Measurements from ENCODE around the gene RNF40. TPM values are rescaled to one million over a fixed set of nuclear protein-coding genes. Genes with fewer than 3 reads are reported as not detected.

Gene RNF40
- total RNA-seq, 1 donor = 88.3 TPM

DNA sequence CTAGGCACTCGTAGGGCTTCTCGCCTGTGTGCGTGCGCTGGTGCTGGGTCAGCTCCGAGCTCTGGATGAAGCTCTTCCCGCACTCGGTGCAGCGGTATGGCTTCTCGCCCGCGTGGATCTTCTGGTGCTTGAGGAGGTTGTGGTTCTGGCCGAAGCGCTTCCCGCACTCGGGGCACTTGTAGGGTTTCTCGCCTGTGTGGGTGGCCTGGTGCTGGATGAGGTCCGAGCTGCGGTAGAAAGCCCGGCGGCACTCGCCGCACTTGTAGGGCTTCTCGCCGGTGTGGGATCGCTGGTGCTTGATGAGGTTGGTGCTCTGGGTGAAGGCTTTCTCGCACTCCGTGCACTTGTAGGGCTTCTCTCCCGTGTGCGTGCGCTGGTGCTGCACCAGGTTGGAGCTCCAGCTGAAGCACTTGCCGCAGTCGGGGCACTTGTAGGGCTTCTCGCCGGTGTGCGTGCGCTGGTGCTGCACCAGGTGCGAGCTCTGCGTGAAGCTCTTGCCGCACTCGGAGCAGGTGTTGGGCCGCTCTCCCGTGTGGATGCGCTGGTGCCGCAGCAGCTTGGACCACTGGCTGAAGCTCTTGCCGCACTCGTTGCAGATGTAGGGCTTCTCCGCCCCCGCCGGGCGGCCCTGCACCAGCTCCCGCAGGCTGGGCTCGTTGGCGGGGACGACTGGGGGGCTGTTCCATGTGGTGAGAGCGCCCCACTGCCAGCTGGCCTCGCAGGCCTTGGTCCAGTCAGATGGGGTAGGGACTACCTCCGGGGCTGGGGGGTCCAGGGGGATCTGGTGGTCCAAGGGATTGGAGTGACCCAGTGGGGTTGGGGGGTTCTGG lies 21.4 kb downstream of the RNF40 start:
- peak; percentile 62 for DNase-seq (ENCODE audit: insufficient read length, low spot score, missing footprints)
- Histone ChIP-seq H3K27me3 (ENCODE audit: insufficient read depth, low read length) (no peaks in the 10 kb centered on the region), H2AFZ (ENCODE audit: low read length) (no peak overlapping the region), H3K9me3 (ENCODE audit: low read depth, low read length) (no peaks in the 10 kb centered on the region), H3K4me1 (ENCODE audit: insufficient read depth, low read length) (peaks cover 14% of the 10 kb centered on the region), H4K20me1 (ENCODE audit: insufficient read depth, low read length) (peaks cover 5% of the 10 kb centered on the region), H3K27ac (ENCODE audit: low read depth, low read length) (no peak overlapping the region), H3K79me2 (ENCODE audit: insufficient read depth, low read length) (peaks cover 33% of the 10 kb centered on the region), H3K4me2 (ENCODE audit: insufficient read depth, low read length) (no peak overlapping the region), H3K4me3 (ENCODE audit: insufficient read depth, low read length) (no peak overlapping the region), H3K36me3 (ENCODE audit: insufficient read depth, low read length) (peaks cover 33% of the 10 kb centered on the region)
- TF ChIP-seq, protein P1, sequence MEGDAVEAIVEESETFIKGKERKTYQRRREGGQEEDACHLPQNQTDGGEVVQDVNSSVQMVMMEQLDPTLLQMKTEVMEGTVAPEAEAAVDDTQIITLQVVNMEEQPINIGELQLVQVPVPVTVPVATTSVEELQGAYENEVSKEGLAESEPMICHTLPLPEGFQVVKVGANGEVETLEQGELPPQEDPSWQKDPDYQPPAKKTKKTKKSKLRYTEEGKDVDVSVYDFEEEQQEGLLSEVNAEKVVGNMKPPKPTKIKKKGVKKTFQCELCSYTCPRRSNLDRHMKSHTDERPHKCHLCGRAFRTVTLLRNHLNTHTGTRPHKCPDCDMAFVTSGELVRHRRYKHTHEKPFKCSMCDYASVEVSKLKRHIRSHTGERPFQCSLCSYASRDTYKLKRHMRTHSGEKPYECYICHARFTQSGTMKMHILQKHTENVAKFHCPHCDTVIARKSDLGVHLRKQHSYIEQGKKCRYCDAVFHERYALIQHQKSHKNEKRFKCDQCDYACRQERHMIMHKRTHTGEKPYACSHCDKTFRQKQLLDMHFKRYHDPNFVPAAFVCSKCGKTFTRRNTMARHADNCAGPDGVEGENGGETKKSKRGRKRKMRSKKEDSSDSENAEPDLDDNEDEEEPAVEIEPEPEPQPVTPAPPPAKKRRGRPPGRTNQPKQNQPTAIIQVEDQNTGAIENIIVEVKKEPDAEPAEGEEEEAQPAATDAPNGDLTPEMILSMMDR (IDR thresholded peaks at IDR 0.05; ENCODE audit: extremely low read depth, low read depth, low read length) = no peak

DNA sequence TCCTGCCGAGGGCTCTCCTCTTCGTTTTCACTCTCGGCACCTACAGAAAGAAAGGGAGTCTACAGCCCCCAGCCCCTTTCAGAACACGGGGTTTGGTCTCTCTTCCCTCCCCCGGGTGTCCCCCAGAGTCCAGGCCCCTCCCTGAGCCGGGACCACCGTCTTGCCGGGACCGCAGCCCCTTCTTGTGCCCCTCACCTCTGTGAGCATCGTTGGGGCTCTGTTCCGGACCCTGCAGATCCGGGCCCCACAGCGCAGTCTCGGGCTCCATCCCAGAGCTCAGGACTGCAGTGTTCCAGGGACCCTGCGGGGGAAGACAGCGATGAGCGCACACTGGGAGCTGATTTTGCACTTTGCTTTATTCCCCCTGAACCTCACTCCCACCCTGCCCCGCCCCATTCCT lies 22.1 kb downstream of the RNF40 start:
- peaks cover 33% of the 10 kb centered on the region for H3K79me2 ChIP-seq (ENCODE audit: insufficient read depth, low read length)
- peaks cover 33% of the 10 kb centered on the region for H3K36me3 ChIP-seq (ENCODE audit: insufficient read depth, low read length)
- H3K4me2 ChIP-seq (ENCODE audit: insufficient read depth, low read length) = no peak overlapping the region

DNA sequence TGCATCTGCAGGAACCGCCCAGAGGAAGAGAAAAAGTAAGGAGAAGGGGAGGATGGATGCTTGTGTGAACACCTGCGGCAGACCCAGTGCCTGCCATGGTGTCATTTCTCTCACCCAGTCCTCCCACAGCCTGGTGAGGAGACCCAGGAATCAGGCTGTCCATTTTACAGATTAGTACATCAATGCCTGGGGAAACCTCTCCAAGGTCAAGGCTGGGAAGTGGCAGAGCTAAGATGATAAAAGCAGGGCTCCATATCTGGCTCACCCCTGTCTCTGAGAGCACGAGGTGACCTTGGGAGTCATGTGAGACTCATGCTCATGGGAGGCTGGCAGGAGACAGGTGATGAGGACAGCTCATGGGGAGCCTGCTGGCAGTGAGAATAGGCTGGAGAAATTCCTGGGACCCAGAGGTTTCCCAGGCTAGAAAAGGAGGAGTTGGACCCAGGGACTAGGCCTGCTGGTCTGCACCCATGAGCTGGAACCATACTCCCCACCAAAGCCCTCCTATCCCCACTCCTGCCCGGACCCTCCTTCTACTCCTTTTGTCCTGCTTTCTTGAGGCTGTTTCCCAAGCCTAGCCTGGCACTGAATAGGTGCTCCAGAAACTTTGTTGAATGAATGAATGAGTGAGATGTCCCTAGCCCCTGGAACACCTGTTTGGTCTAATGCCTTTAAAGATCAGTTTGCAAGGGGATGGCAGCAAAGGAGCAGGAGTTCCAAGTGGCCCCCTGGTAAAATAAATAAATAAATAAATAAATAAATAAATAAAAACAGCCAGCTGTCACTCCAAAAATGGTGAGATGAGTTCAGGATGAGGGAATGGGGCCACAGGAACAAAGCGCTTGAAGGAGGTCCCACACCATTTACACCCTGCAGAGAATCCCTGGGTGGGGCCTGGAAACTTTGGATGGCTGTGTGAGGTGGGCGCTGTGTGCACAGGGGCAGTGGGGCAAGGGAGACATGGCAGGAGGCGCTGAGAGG lies 23.3 kb downstream of the RNF40 start:
- no peak overlapping the region for H2AFZ ChIP-seq (ENCODE audit: low read length)
- TF ChIP-seq, protein P1 (IDR thresholded peaks at IDR 0.05; ENCODE audit: extremely low read depth, low read depth, low read length) = no peak

More for the DNA sequence above, 22.1 kb downstream of the RNF40 start:
- H3K4me1 ChIP-seq (ENCODE audit: insufficient read depth, low read length) = peaks cover 11% of the 10 kb centered on the region
- H2AFZ ChIP-seq (ENCODE audit: low read length) = no peak overlapping the region
- H3K4me3 ChIP-seq (ENCODE audit: insufficient read depth, low read length) = no peak overlapping the region
- peak; percentile 46 for DNase-seq (ENCODE audit: insufficient read length, low spot score, missing footprints)
- H3K27ac ChIP-seq (ENCODE audit: low read depth, low read length) = no peak overlapping the region
- no peaks in the 10 kb centered on the region for H3K27me3 ChIP-seq (ENCODE audit: insufficient read depth, low read length)
- H4K20me1 ChIP-seq (ENCODE audit: insufficient read depth, low read length) = peaks cover 5% of the 10 kb centered on the region
- no peaks in the 10 kb centered on the region for H3K9me3 ChIP-seq (ENCODE audit: low read depth, low read length)
- TF ChIP-seq, protein P1 (IDR thresholded peaks at IDR 0.05; ENCODE audit: extremely low read depth, low read depth, low read length) = no peak

More for the DNA sequence above, 23.3 kb downstream of the RNF40 start:
- peaks cover 33% of the 10 kb centered on the region for H3K79me2 ChIP-seq (ENCODE audit: insufficient read depth, low read length)
- H3K36me3 ChIP-seq (ENCODE audit: insufficient read depth, low read length) = peaks cover 31% of the 10 kb centered on the region
- peak overlapping the region; percentile 93 for H3K4me2 ChIP-seq (ENCODE audit: insufficient read depth, low read length)
- DNase-seq (ENCODE audit: insufficient read length, low spot score, missing footprints) = peak; percentile 90
- H4K20me1 ChIP-seq (ENCODE audit: insufficient read depth, low read length) = peaks cover 5% of the 10 kb centered on the region
- H3K4me3 ChIP-seq (ENCODE audit: insufficient read depth, low read length) = peak overlapping the region; percentile 97
- peaks cover 11% of the 10 kb centered on the region for H3K4me1 ChIP-seq (ENCODE audit: insufficient read depth, low read length)
- no peaks in the 10 kb centered on the region for H3K27me3 ChIP-seq (ENCODE audit: insufficient read depth, low read length)
- H3K27ac ChIP-seq (ENCODE audit: low read depth, low read length) = peak overlapping the region; percentile 76
- H3K9me3 ChIP-seq (ENCODE audit: low read depth, low read length) = no peaks in the 10 kb centered on the region
